ENCODE data around the gene PRL.

Gene PRL

DNA sequence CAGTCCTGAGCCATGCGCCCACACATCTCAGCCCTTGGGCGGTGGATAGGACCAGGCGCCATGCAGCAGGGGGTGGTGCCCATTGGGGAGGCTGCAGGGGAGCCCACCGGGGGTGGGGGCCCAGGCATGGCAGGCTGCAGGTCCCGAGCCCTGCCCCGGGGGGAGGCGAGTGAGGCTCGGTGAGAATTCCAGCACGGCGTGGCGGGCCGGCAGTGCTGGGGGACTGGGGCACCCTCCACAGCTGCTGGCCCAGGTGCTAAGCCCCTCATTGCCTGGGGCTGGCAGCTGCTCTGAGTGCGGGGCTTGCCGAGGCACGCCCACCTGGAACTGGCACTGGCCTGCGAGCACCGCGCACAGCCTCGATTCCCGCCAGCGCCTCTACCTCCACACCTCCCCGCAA lies 21.6 kb upstream of the PRL start:
- DNase-seq (ENCODE audit: low read depth): no peak
- TF ChIP-seq, protein P1, sequence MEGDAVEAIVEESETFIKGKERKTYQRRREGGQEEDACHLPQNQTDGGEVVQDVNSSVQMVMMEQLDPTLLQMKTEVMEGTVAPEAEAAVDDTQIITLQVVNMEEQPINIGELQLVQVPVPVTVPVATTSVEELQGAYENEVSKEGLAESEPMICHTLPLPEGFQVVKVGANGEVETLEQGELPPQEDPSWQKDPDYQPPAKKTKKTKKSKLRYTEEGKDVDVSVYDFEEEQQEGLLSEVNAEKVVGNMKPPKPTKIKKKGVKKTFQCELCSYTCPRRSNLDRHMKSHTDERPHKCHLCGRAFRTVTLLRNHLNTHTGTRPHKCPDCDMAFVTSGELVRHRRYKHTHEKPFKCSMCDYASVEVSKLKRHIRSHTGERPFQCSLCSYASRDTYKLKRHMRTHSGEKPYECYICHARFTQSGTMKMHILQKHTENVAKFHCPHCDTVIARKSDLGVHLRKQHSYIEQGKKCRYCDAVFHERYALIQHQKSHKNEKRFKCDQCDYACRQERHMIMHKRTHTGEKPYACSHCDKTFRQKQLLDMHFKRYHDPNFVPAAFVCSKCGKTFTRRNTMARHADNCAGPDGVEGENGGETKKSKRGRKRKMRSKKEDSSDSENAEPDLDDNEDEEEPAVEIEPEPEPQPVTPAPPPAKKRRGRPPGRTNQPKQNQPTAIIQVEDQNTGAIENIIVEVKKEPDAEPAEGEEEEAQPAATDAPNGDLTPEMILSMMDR (IDR thresholded peaks at IDR 0.05; ENCODE audit: insufficient read depth, low read depth, low read length, missing control alignments): no peak
- H3K4me3 ChIP-seq (ENCODE audit: low read length): no peak overlapping the region

DNA sequence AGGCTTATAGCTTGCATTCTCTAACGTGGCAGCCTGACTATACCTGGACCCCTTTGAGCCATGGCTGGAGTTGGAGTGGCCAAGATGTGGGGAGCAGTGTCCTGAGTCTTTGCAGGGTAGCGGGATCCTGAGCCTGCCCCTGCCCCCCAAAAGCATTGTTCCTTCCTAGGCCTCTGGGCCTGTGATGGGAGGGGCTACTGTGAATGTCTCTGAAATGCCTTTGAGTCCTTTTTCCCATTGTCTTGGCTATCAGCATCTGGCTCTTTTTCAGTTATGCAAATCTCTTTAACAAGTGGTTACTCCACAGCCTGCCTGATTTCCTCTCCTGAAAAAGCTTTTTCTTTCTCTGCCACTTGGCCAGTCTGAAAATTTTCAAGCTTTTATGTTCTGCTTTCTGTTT lies 17.0 kb upstream of the PRL start:
- no peak for DNase-seq (ENCODE audit: low read depth)
- TF ChIP-seq, protein P1 (IDR thresholded peaks at IDR 0.05; ENCODE audit: insufficient read depth, low read depth, low read length, missing control alignments): no peak
- H3K4me3 ChIP-seq (ENCODE audit: low read length): no peak overlapping the region

DNA sequence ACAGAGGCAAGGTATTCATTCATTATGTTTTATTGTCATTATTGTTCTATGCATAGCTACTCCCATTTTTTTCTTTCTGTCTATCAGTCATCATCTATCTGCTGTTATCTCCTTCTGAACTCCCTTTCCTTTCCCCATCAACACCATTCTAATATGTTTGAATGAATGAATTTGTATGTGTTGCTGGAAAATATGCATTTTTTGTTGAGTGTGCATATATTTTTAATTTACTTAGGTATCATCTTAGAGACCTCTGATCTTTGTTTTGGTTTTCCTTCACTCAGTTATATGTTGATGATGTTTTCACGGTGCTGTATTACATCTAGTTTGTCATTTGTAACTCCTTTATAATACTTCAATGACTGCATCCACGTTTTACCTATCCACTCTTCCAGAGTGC lies 12.1 kb upstream of the PRL start:
- no peak for DNase-seq (ENCODE audit: low read depth)
- TF ChIP-seq, protein P1 (IDR thresholded peaks at IDR 0.05; ENCODE audit: insufficient read depth, low read depth, low read length, missing control alignments): no peak
- no peak overlapping the region for H3K4me3 ChIP-seq (ENCODE audit: low read length)

DNA sequence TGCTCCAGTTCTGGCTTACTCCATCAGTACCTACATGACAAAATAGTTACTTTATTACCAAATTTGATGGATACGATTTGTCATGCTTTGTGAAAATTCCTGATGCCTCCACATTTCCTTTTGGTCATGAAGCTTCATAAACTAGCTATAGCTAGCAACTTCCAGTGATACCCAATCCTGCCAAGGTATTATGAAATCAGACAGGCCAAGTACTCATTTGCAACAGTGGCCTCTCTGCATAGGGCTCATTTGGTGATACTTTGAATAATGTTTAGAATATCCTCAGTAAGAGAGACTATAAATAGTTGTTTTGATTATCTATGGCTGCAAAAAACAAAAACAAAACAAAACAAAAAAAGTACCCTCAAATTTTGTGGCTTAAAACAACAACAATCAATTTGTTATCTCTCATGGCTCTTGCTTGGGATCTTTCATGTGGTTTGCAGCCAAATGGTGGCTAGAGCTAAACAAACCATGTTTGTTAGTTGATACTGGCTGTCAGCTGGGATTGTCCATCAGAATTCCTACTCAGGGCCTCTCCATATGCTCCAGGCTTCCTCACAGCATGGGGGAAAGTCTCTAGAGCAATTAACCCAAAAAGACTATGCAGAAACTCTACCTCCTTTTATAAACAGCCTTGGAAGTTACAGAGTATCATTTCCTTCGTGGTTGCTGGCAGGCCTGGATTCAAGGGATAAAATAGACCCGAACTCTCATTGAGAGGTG lies 10.1 kb upstream of the PRL start:
- TF ChIP-seq, protein P1 (IDR thresholded peaks at IDR 0.05; ENCODE audit: insufficient read depth, low read depth, low read length, missing control alignments): no peak
- H3K4me3 ChIP-seq (ENCODE audit: low read length): no peak overlapping the region
- DNase-seq (ENCODE audit: low read depth): no peak

DNA sequence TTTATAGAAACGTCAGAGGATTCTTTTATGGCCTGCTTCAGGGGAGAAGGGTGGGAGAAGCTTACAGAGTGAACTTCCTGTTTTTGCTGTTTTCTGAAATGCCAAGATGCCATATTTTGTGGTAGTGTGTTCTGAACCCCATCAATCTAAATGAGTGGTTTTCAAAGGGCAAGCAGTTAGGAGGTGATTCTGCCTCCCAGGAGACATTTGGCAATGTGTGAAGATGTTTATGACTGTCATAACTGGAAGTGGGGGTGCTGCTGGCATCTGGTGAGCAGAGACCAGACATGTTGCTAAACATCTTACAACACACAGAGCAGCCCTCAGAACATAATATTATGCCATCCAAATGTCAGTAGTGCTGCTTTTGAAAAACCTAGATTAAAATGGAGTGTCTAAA lies 6.0 kb upstream of the PRL start:
- TF ChIP-seq, protein P1 (IDR thresholded peaks at IDR 0.05; ENCODE audit: insufficient read depth, low read depth, low read length, missing control alignments): no peak
- no peak for DNase-seq (ENCODE audit: low read depth)
- H3K4me3 ChIP-seq (ENCODE audit: low read length): no peak overlapping the region

DNA sequence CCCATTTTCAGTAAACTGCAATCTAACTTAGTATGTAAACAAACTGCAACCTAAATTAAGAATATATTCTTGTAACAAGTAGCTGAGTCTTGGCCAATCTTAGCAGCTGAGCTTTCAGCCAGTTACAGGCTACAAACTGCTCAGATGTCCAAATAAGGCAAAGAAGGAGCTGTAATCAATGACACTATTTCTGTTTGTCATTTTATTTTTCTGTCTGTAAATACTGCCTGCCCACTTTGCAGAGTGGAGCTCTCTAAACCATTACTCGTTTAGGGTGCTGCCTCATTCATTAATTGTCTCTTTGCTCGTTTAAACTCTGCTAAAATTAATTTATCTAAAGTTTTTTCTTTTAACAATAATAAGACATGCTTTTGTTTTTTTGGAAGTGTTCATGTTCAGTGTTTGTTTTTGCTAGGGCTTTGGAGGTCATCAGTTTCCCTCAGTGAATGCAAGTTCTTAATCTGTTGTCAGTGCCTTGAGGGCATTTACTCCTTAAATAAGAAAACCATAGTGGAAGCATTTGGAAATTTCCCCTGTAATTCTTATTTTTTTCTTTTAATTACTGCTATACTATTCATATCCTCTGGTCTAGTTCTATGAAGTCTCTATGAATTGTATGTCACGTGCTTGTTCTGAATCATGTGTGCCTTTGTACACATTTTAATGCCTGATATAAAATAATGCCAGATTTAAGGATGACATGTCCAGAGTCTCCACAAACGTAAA lies 3.6 kb upstream of the PRL start:
- no peak overlapping the region for H3K4me3 ChIP-seq (ENCODE audit: low read length)
- TF ChIP-seq, protein P1 (IDR thresholded peaks at IDR 0.05; ENCODE audit: insufficient read depth, low read depth, low read length, missing control alignments): no peak
- DNase-seq (ENCODE audit: low read depth): no peak
